Measurements from ENCODE around the gene CMSS1.

DNA sequence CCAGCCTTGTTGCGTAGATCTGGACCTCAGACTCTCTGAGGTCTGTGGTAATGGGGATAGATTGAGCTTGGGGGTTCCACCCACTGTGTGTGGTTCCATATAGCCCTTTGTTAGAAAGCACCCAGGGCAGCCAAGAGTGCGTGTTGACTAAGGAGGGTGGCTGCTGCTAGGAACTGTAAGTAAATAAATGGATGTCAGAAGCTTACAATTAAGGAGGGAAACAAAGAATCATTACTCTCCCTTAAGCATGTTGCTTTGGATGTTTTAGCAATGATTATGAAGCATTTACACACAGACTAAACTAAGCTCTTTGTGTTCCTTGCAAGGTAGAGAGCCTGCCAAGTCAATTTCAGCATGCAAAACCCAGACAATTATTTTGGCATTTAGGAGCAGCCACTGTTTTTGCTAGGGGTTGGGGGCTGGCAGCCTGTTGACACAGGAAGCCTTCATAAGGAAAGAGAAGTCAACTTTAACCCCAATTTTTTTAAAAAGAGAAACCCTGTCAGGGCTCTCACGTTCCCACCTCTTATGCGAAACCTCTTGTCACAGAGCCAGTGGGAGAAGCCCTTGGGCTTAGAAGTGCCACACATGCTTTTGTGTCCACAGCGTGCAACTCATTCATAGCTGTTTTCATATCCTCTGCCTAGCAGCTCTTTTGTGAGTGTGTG lies 127.8 kb downstream of the CMSS1 start:
- TF ChIP-seq, protein P1, sequence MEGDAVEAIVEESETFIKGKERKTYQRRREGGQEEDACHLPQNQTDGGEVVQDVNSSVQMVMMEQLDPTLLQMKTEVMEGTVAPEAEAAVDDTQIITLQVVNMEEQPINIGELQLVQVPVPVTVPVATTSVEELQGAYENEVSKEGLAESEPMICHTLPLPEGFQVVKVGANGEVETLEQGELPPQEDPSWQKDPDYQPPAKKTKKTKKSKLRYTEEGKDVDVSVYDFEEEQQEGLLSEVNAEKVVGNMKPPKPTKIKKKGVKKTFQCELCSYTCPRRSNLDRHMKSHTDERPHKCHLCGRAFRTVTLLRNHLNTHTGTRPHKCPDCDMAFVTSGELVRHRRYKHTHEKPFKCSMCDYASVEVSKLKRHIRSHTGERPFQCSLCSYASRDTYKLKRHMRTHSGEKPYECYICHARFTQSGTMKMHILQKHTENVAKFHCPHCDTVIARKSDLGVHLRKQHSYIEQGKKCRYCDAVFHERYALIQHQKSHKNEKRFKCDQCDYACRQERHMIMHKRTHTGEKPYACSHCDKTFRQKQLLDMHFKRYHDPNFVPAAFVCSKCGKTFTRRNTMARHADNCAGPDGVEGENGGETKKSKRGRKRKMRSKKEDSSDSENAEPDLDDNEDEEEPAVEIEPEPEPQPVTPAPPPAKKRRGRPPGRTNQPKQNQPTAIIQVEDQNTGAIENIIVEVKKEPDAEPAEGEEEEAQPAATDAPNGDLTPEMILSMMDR (IDR thresholded peaks at IDR 0.05): no peak
- TF ChIP-seq, protein P2, sequence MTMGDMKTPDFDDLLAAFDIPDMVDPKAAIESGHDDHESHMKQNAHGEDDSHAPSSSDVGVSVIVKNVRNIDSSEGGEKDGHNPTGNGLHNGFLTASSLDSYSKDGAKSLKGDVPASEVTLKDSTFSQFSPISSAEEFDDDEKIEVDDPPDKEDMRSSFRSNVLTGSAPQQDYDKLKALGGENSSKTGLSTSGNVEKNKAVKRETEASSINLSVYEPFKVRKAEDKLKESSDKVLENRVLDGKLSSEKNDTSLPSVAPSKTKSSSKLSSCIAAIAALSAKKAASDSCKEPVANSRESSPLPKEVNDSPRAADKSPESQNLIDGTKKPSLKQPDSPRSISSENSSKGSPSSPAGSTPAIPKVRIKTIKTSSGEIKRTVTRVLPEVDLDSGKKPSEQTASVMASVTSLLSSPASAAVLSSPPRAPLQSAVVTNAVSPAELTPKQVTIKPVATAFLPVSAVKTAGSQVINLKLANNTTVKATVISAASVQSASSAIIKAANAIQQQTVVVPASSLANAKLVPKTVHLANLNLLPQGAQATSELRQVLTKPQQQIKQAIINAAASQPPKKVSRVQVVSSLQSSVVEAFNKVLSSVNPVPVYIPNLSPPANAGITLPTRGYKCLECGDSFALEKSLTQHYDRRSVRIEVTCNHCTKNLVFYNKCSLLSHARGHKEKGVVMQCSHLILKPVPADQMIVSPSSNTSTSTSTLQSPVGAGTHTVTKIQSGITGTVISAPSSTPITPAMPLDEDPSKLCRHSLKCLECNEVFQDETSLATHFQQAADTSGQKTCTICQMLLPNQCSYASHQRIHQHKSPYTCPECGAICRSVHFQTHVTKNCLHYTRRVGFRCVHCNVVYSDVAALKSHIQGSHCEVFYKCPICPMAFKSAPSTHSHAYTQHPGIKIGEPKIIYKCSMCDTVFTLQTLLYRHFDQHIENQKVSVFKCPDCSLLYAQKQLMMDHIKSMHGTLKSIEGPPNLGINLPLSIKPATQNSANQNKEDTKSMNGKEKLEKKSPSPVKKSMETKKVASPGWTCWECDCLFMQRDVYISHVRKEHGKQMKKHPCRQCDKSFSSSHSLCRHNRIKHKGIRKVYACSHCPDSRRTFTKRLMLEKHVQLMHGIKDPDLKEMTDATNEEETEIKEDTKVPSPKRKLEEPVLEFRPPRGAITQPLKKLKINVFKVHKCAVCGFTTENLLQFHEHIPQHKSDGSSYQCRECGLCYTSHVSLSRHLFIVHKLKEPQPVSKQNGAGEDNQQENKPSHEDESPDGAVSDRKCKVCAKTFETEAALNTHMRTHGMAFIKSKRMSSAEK (CRISPR knock-in tag; IDR thresholded peaks at IDR 0.05; ENCODE audit: borderline replicate concordance): no peak
- no peak for TF ChIP-seq CREB1 (CRISPR knock-in tag; IDR thresholded peaks at IDR 0.05)
- no peak for TF ChIP-seq NR3C1 (CRISPR knock-in tag; conservative IDR thresholded peaks at IDR 0.05; ENCODE audit: low read depth)
- TF ChIP-seq TCF7 (CRISPR knock-in tag; IDR thresholded peaks at IDR 0.05; ENCODE audit: low read depth): no peak
- no peak for TF ChIP-seq FOXP1 (CRISPR knock-in tag; IDR thresholded peaks at IDR 0.05; ENCODE audit: borderline replicate concordance)
